Iris pigment epithelial cell (primary cell): ENCODE measurements around the gene VPREB3.
"Not testable (repeated sequence)": the region's sequence is repeated elsewhere in the genome, so short reads cannot be mapped to it uniquely, and the experiment has no call there.

Source experiments
- DNase-seq: peaks from one replicate; pipeline ENCODE4 v3.0.0-alpha.2; 2011; ENCODE audit warnings: low read depth

The VPREB3 gene

DNA sequence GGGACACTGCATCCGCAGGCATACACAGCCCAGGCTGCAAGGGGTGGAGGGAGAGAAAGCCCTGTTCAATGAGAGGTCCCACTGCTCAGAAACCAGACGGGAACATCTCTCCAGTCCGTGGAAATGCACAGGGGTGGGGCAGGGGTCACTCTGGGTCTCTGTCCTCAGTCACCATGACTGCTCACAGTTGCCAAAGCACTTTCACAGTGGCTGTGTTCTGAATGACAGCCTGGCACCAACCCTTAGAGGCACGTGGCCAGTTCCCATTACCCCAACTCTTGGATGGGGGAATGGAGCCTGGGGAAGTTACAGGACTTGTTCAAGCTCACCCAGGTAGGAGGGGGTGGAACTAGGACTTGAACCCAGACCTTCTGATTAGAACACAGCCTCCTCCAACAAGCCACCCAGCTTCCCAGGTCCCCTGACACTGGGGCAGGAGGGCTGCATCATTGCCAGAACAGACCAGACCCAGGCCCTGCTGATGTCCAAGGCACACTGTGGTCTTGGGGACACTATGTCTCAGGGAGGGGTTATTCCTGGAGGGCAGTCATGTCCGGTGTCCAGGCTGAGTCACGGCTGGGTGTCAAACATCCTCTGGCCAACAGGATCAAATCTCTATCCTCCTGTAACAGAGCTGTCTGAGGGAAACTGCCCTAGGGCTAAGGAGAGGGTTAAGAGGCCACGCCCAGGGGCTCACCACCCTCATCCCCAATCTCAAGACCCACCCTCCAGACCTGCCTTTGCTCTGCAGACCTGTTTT lies 11.5 kb downstream of the VPREB3 start:
- no peak for DNase-seq

- DNase-seq = no peak
These were observed 16.5 kb downstream of the VPREB3 start for GRCh38 chr22:23737696-23738095.

DNA sequence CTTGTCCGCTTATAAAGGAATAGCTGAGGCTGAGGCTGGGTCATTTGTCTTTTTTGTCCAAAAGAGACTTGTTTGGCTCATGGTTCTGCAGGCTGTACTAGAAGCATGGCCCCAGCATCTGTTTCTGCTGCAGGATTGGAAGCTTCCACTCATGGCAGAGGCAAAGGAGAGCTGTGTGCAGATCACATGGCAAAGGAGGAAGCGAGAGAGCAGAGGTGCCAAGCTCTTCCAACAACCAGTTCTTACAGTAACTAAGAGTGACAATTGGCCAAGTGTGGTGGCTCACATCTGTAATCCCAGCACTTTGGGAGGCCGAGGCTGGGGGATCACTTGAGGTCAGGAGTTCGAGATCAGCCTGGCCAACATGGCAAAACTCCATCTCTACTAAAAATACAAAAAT lies 26.1 kb downstream of the VPREB3 start:
- DNase-seq = not testable (repeated sequence)

GRCh38 chr22:23722724-23723123 lies 31.5 kb downstream of the VPREB3 start:
- no peak for DNase-seq

GRCh38 chr22:23722160-23722559 lies 32.1 kb downstream of the VPREB3 start:
- no peak for DNase-seq

DNA sequence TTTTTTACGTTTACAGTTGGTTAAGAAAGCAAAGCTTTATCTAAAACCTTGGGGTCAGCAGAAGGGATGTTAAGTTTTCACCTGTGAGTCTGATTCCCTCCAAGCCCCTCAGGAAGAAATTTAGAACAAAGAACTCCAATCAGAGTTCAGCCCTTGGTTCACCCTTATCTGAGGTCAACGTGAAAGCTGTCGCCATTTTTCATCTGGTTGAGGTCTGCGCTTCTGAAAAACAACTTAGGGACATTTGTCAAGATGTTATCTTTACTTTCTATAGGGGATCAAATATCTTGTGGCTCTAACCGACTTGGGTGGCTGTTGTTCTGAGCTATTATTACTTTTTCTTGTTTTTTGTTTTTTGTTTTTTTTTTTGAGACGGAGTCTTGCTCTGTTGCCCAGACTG lies 33.4 kb downstream of the VPREB3 start:
- DNase-seq = no peak

- DNase-seq = no peak
These were observed 35.7 kb downstream of the VPREB3 start for GRCh38 chr22:23718371-23719165.

DNA sequence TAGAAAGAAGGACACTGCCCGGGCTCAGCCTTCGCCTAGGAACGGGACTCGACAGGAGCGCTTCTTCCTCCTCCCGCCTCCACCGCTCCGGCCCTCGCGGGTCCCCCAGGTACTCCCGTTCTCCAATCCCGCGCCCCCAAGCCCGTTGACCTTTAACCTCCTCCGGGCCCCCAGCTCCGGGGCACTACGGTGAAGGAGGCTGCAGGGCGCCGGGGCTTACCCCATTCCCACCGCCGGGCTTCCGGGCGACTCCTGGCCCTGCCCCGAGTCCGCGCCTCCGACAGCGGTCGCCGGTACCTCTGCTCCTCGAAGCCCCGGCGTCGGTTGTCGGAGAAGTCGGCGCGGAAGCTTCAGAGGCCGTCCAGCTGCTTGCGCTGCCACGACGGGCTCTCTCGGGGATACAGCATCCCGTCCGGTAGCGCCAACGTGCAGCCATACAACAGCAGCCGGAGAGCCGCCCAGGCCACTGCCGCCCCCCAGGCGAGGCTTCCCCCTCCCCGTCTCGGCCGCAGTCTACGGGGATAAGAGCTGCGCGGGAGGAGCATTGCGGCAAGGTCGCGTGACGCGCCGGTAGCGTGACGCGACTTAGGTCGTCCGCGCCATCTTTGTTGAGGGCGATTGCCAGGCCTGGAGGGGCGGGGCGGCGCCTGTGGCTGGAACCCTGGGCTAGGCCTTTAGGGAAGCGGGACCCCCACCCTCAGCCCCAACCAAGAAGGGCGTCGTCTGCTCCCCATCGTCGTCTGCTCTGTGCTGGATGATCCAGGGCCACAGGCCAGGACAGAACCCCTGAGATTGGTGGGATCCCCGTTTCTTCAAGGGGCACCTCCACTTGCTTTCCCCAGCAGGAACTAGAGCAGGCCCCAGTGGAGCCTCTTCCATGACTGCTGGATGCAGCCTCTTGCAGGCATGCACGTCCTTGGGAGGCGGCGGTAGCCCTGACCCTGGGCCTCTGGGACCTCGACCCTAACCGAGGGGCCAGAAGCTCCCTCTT lies 37.1 kb downstream of the VPREB3 start:
- DNase-seq = peak; percentile 83

DNA sequence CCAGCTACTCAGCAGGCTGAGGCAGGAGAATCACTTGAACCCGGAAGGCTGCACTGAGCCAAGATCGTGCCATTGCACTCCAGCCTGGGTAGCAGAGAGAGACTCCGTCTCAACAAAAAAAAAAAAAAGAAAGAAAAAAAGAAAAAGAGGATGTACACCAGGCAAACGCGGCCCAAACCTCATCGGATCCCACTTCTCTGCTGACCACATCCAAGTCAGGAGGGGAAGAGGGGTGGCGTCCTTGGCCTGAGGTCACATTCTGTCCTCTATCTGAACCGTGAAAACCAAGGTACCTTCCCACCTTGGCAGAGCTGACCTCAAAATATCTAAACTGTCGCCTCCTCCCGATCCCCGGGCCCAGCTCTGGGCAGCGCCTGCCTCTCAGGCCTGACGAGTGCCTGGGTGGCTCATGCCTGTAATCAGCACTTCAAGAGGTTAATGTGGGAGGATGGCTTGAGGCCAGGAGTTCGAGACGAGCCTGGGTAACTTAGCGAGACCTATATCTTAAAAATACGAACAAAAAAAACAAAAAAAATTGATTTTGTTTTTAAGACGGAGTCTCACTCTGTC lies 38.3 kb downstream of the VPREB3 start:
- DNase-seq = no peak

- DNase-seq = no peak
These were observed 39.3 kb downstream of the VPREB3 start for GRCh38 chr22:23714596-23715578.

DNA sequence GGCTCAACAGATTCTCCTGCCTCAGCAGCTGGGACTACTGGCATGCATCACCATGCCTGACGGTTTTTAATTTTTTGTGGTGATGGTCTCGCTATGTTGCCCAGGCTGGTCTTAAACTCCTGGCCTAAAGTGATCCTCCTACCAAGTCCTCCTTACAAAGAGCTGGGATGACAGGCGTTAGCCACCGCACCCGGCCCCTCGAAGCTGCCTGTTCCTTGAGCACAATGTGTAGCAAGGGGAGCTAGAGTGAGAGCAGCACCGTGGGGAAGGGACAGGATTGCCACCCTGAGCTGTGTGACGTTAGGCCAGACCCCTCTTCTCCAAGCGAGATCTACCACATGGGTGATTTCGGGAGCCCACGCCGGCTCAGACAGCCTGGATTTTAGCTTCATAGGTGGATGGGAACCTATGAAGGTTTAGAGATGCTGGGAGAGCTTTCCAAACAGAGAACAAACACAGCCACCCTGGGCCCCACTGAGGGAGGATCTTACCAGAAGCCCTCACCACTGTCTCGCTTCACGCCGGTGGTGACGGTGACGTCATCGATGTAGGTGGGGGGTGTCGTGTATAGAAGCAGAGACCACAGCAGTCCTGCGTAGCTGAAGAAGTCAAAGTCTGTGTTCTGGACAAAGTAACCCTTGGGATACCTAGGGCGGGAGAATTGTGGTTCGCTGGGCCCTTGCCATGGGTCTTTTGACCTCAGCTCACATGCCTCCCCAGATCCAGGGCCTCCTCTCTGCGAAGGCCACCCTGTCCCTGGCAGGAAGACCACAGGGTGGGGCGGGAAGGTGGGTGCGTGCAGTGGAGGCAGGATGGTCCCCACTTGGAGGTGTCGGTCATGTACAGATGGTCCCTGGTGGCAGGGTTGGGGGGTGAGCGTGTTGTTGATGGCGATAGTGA lies 40.3 kb downstream of the VPREB3 start:
- no peak for DNase-seq

DNA sequence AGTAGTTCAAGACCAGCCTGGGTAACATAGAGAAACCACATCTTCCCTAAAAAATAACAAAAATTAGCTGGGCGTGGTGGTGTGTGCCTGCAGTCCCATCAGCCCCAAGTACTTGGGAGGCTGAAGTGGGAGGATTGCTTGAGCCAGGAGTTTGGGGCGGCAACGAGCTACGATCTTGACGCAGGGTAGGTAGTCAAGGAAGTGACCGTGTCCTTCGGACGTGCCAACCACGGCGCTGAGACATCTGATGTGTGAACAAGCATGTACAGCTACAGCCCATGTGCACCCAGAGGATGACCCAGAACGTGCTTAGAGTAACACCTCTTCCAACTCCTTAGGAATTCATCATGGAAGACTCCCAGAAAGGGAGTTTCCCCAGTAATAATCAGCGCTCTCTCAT lies 42.0 kb downstream of the VPREB3 start:
- no peak for DNase-seq

- DNase-seq = peak; percentile 30
These were observed 45.1 kb downstream of the VPREB3 start for GRCh38 chr22:23709107-23709506.

- DNase-seq = no peak
These were observed 46.0 kb downstream of the VPREB3 start for GRCh38 chr22:23708270-23708669.

DNA sequence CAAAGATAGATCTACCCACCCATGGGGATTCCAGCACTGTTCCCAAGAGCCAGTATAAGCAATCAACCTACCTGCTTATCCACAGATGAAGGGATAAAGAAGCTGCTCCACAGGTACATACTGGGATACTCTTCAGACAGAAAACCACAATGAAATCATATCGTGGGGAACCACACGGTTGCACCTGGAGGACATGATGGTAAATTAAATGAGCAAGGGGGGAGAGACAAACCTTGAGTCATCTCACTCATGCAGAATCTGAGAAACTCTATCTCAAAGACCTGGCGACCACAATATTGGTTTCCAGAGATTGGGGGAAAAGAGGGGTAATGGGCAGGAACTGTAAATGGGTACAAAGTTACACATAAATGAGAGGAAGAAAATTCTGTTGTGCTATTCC lies 48.9 kb downstream of the VPREB3 start:
- no peak for DNase-seq

DNA sequence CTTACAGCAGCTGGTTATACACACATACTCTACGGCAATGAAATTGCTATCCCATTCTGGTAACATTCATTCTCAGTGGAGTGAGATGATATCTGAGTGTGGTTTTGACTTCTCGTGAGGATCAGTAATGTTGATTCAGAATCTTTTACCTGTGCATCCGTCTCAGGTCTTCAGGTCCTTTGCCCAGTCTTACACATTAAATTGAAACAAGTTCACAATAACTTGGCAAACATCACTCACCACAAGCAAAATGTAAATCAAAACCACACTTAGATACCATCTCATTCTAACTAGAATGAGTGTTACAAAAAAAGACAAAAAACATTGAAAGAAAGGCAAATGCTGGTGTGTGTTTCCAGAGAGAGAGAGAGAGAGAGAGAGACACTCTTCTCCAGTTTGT lies 49.4 kb downstream of the VPREB3 start:
- DNase-seq = no peak

GRCh38 chr22:23704062-23704461 lies 50.2 kb downstream of the VPREB3 start:
- no peak for DNase-seq
